Right lobe of liver (tissue), 5 donors: ENCODE measurements around the gene TAF11L10. TPM values are rescaled to one million over a fixed set of nuclear protein-coding genes. Genes with fewer than 3 reads are reported as not detected.

Experiments used
- small RNA-seq, 2 experiments: library from RNA; depleted of rRNA; stranded (forward); fragments of <200 nt; gene quantifications; one replicate each; pipeline ENCODE3, GENCODE V24; 2016
- total RNA-seq, 6 experiments: library from RNA; depleted of rRNA in 2 of 6; stranded (reverse); fragments of >200 nt in 2 of 6; fragmentation: NEBNext Ultra II Directional in 3 of 6; extraction: Animal tissue kit (Norgen Biotek cat#: 25700) in 3 of 6; gene quantifications; one replicate each; pipeline versions ENCODE4 v1.1.0 to v1.2.4, GENCODE V29; 2016 to 2023
- donor health status: DM: no; HTN: no; CAD: no.
- donor health status: DM: no; HTN: no; CAD: no.
- donor health status: DM: no; HTN: yes; CAD: no.
- donor health status: DM: no; HTN: yes; CAD: no.

The TAF11L10 gene
- total RNA-seq, 6 experiments from 2014 or later = not detected

Small RNAs within 50 kb of the gene (small RNA-seq; reads per million reads assigned to genes)
- gene AC233724.1 = 0 reads per million in 2 experiments
- 0 reads per million in 2 experiments for gene AC233724.3
- 0 reads per million in 2 experiments for gene AC233724.4
- gene AC233724.6 = 0 reads per million in 2 experiments
- 0 reads per million in 2 experiments for gene AC233724.7

Other genes with a start within 250 kb of the TAF11L10 start
- not detected for gene TAF11L2, start 99.6 kb downstream of the TAF11L10 start, total RNA-seq
- not detected for gene TAF11L3, start 79.5 kb downstream of the TAF11L10 start, total RNA-seq
- not detected for gene TAF11L4, start 76.0 kb downstream of the TAF11L10 start, total RNA-seq
- not detected for gene TAF11L5, start 72.6 kb downstream of the TAF11L10 start, total RNA-seq
- not detected for gene TAF11L6, start 69.2 kb downstream of the TAF11L10 start, total RNA-seq
- gene TAF11L7, start 12.1 kb downstream of the TAF11L10 start, total RNA-seq = not detected
- not detected for gene TAF11L8, start 6.9 kb downstream of the TAF11L10 start, total RNA-seq
- gene TAF11L9, start 3.4 kb downstream of the TAF11L10 start, total RNA-seq = not detected
- gene TAF11L11, start 6.4 kb upstream of the TAF11L10 start, total RNA-seq = not detected
- not detected for gene TAF11L12, start 12.6 kb upstream of the TAF11L10 start, total RNA-seq
- gene TAF11L13, start 34.3 kb upstream of the TAF11L10 start, total RNA-seq = not detected
- not detected for gene TAF11L14, start 36.6 kb upstream of the TAF11L10 start, total RNA-seq